Measurements from ENCODE around the gene METRN. TPM values are rescaled to one million over a fixed set of nuclear protein-coding genes. Genes with fewer than 3 reads are reported as not detected.
"Not testable (repeated sequence)": the region's sequence is repeated elsewhere in the genome, so short reads cannot be mapped to it uniquely, and the experiment has no call there.

The METRN gene
- polyA plus RNA-seq, 3 donors: 0.97 to 5.4 (median 1.7) TPM

GRCh38 chr16:751152-752006, 36.5 kb downstream of the METRN start:
- H3K4me3 Mint-ChIP-seq: no peak overlapping the region
- TF ChIP-seq, protein P1, sequence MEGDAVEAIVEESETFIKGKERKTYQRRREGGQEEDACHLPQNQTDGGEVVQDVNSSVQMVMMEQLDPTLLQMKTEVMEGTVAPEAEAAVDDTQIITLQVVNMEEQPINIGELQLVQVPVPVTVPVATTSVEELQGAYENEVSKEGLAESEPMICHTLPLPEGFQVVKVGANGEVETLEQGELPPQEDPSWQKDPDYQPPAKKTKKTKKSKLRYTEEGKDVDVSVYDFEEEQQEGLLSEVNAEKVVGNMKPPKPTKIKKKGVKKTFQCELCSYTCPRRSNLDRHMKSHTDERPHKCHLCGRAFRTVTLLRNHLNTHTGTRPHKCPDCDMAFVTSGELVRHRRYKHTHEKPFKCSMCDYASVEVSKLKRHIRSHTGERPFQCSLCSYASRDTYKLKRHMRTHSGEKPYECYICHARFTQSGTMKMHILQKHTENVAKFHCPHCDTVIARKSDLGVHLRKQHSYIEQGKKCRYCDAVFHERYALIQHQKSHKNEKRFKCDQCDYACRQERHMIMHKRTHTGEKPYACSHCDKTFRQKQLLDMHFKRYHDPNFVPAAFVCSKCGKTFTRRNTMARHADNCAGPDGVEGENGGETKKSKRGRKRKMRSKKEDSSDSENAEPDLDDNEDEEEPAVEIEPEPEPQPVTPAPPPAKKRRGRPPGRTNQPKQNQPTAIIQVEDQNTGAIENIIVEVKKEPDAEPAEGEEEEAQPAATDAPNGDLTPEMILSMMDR (IDR thresholded peaks at IDR 0.05): no peak
- no peak overlapping the region for H3K4me2 ChIP-seq (replicated peaks; ENCODE audit: extremely low read depth, low read length, poor library complexity, severe bottlenecking)

DNA sequence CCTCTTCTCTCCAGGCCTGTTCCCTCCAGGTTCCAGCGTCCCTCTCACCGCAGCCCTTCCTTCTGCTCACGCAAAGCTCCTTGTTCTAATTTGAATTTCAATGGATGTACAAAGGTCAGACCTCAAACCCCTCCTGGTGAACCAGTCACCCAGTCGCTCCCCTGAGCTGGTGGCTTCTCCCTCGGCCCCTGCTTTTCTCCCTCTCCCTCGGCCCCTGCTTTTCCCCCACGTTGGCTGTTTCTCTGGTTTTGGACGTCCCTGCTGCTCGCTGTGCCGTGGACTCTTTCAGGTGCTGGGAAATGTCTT, 37.0 kb downstream of the METRN start:
- TF ChIP-seq, protein P1 (IDR thresholded peaks at IDR 0.05): no peak
- H3K27ac ChIP-seq (ENCODE audit: low read depth in 1 of 2, low read length in 2 of 2): no peak overlapping the region
- no peak overlapping the region for H3K4me2 ChIP-seq (replicated peaks; ENCODE audit: extremely low read depth, low read length, poor library complexity, severe bottlenecking)
- H3K36me3 ChIP-seq (replicated peaks in 1 of 2; ENCODE audit: control insufficient read depth in 1 of 2, insufficient read depth in 2 of 2, low read length in 2 of 2): no peaks in the 10 kb centered on the region
- Mint-ChIP-seq H3K4me3 (no peak overlapping the region), H3K9me3 (peaks cover 0 to 5% (median 3%) of the 10 kb centered on the region in 7 donors), H3K36me3 (peaks cover 0 to 2% of the 10 kb centered on the region in 2 donors), H3K27ac (no peak overlapping the region), H3K4me1 (peaks cover 23% of the 10 kb centered on the region), H3K27me3 (ENCODE audit: low read depth in 3 of 3) (peaks cover 0 to 4% (median 0%) of the 10 kb centered on the region in 3 donors)
- H3K4me3 ChIP-seq (replicated peaks in 1 of 3; ENCODE audit: low read depth in 2 of 3, low read length in 3 of 3): no peak overlapping the region
- DNase-seq: no peak
- H4K20me1 ChIP-seq (ENCODE audit: insufficient read depth, low read length): no peaks in the 10 kb centered on the region
- no peaks in the 10 kb centered on the region for H3K79me2 ChIP-seq (ENCODE audit: insufficient read depth, low read length)
- H3K4me1 ChIP-seq (ENCODE audit: control insufficient read depth in 1 of 2, insufficient read depth in 2 of 2, low read length in 2 of 2): peaks cover 20 to 28% of the 10 kb centered on the region in 2 donors
- H2AFZ ChIP-seq (ENCODE audit: insufficient read depth, low read depth, low read length, poor library complexity, severe bottlenecking): no peak overlapping the region
- no peaks in the 10 kb centered on the region for H3K27me3 ChIP-seq (ENCODE audit: control insufficient read depth in 2 of 2, insufficient read depth in 2 of 2, low read length in 2 of 2)
- H3K9me3 ChIP-seq (replicated peaks in 1 of 2; ENCODE audit: control insufficient read depth in 1 of 2, insufficient read depth in 1 of 2, low read length in 2 of 2): no peaks in the 10 kb centered on the region
- no peak overlapping the region for H3K9ac ChIP-seq (ENCODE audit: insufficient read depth, low read length, poor library complexity, severe bottlenecking)
- 73% methylated on average over 3 of the region's 10 CpGs for WGBS (ENCODE audit: insufficient coverage)
- intact Hi-C loops (cut with micrococcal nuclease): no loop called here

More at GRCh38 chr16:751152-752006, 36.5 kb downstream of the METRN start:
- Histone ChIP-seq H4K20me1 (ENCODE audit: insufficient read depth, low read length) (no peaks in the 10 kb centered on the region), H3K36me3 (replicated peaks in 1 of 2; ENCODE audit: control insufficient read depth in 1 of 2, insufficient read depth in 2 of 2, low read length in 2 of 2) (no peaks in the 10 kb centered on the region), H2AFZ (ENCODE audit: insufficient read depth, low read depth, low read length, poor library complexity, severe bottlenecking) (no peak overlapping the region), H3K27me3 (ENCODE audit: control insufficient read depth in 2 of 2, insufficient read depth in 2 of 2, low read length in 2 of 2) (no peaks in the 10 kb centered on the region), H3K4me3 (replicated peaks in 1 of 3; ENCODE audit: low read depth in 2 of 3, low read length in 3 of 3) (no peak overlapping the region), H3K4me1 (ENCODE audit: control insufficient read depth in 1 of 2, insufficient read depth in 2 of 2, low read length in 2 of 2) (peaks cover 17 to 24% of the 10 kb centered on the region in 2 donors), H3K27ac (ENCODE audit: low read depth in 1 of 2, low read length in 2 of 2) (no peak overlapping the region), H3K9ac (ENCODE audit: insufficient read depth, low read length, poor library complexity, severe bottlenecking) (no peak overlapping the region), H3K9me3 (replicated peaks in 1 of 2; ENCODE audit: control insufficient read depth in 1 of 2, insufficient read depth in 1 of 2, low read length in 2 of 2) (no peaks in the 10 kb centered on the region), H3K79me2 (ENCODE audit: insufficient read depth, low read length) (no peaks in the 10 kb centered on the region)
- DNase-seq: no peak
- WGBS (ENCODE audit: insufficient coverage): 90% methylated on average over 29 of the region's 39 CpGs
- intact Hi-C loops (cut with micrococcal nuclease): no loop called here
- H3K36me3 Mint-ChIP-seq: peaks cover 0 to under 1% of the 10 kb centered on the region in 2 donors
- H3K4me1 Mint-ChIP-seq: peaks cover 18% of the 10 kb centered on the region
- peaks cover 0 to 4% (median 0%) of the 10 kb centered on the region in 3 donors for H3K27me3 Mint-ChIP-seq (ENCODE audit: low read depth in 3 of 3)
- H3K9me3 Mint-ChIP-seq: peaks cover 0 to 3% (median 2%) of the 10 kb centered on the region in 7 donors
- H3K27ac Mint-ChIP-seq: peak overlapping the region in 1 of 7 donors; percentile 63

DNA sequence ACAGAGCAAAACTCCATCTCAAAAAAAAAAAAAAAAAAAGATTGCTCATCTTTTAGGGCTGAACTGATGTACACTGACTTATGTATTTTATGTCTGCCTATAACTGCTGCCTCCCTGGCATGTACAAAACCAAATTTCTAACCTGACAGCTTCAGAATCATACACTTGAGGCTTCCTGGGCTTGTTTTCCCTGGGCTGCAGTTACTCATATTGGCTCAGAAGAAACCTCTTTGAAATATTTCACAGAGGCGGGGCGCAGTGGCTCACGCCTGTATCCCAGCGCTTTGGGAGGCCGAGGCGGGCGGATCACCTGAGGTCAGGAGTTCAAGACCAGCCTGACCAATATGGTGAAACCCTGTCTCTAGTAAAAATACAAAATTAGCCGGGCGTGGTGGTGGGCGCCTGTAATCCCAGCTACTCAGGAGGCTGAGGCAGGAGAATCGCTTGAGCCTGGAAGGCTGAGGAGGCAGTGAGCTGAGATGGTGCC, 39.2 kb downstream of the METRN start:
- H3K4me3 ChIP-seq (replicated peaks in 1 of 3; ENCODE audit: low read depth in 2 of 3, low read length in 3 of 3): peak overlapping the region in 1 of 3 experiments; percentile 68
- H3K4me3 Mint-ChIP-seq: peak overlapping the region in 1 of 2 donors; percentile 21
- H3K9ac ChIP-seq (ENCODE audit: insufficient read depth, low read length, poor library complexity, severe bottlenecking); H3K36me3 Mint-ChIP-seq; H3K79me2 ChIP-seq (ENCODE audit: insufficient read depth, low read length); intact Hi-C loops (cut with micrococcal nuclease); DNase-seq; H3K27me3 Mint-ChIP-seq (ENCODE audit: low read depth in 3 of 3); H2AFZ ChIP-seq (ENCODE audit: insufficient read depth, low read depth, low read length, poor library complexity, severe bottlenecking); H3K9me3 Mint-ChIP-seq; H4K20me1 ChIP-seq (ENCODE audit: insufficient read depth, low read length); H3K36me3 ChIP-seq (replicated peaks in 1 of 2; ENCODE audit: control insufficient read depth in 1 of 2, insufficient read depth in 2 of 2, low read length in 2 of 2); H3K9me3 ChIP-seq (replicated peaks in 1 of 2; ENCODE audit: control insufficient read depth in 1 of 2, insufficient read depth in 1 of 2, low read length in 2 of 2); H3K27me3 ChIP-seq (ENCODE audit: control insufficient read depth in 2 of 2, insufficient read depth in 2 of 2, low read length in 2 of 2): not testable (repeated sequence)
- H3K27ac Mint-ChIP-seq: peak overlapping the region in 6 of 7 donors; percentile 56 to 77 (median 64)
- WGBS (ENCODE audit: insufficient coverage): 93% methylated on average over 6 of the region's 11 CpGs
- H3K4me1 ChIP-seq (ENCODE audit: control insufficient read depth in 1 of 2, insufficient read depth in 2 of 2, low read length in 2 of 2): peaks cover 33 to 41% of the 10 kb centered on the region in 2 donors
- peak overlapping the region; percentile 70 for H3K4me2 ChIP-seq (replicated peaks; ENCODE audit: extremely low read depth, low read length, poor library complexity, severe bottlenecking)
- peaks cover 35% of the 10 kb centered on the region for H3K4me1 Mint-ChIP-seq
- H3K27ac ChIP-seq (ENCODE audit: low read depth in 1 of 2, low read length in 2 of 2): peak overlapping the region; percentile 9 to 49
